Dermis microvascular lymphatic vessel endothelial cell (primary cell): ENCODE data around the gene S1PR2. TPM values are rescaled to one million over a fixed set of nuclear protein-coding genes. Genes with fewer than 3 reads are reported as not detected.
"Not testable (repeated sequence)": the region's sequence is repeated elsewhere in the genome, so short reads cannot be mapped to it uniquely, and the experiment has no call there.

Experiments used
- DNase-seq, 2 donors: peaks; one replicate each; pipeline versions ENCODE4 v3.0.0 to v3.0.0-alpha.2; 2010; ENCODE audit warnings: low read depth in 2 of 2
- total RNA-seq: library from RNA; depleted of rRNA; stranded (reverse); fragments of >200 nt; gene quantifications from 2 replicates; pipeline ENCODE4 v1.2.1, GENCODE V29; 2014

The S1PR2 gene
- total RNA-seq, 1 donor from 2014 or later: 0.39 TPM

DNA sequence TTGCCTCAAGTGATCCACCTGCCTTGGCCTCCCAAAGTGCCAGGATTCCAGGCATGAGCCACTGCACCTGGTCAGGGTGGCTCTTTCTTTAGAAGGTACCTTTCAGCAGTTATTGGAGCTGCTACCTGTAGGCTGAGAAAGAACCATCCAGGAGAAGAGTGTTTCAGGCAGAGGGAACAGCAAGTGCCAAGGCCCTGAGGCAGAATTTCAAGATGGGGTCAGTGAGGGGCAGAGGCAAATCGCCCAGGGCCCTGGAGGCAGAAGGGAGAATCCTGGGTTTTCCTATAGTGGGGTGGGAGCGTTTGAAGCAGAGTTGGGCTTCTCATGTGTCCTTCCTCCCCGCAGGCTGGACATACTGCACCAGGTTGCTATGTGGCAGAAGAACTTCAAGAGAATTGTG lies 23.1 kb upstream of the S1PR2 start:
- DNase-seq: no peak

DNA sequence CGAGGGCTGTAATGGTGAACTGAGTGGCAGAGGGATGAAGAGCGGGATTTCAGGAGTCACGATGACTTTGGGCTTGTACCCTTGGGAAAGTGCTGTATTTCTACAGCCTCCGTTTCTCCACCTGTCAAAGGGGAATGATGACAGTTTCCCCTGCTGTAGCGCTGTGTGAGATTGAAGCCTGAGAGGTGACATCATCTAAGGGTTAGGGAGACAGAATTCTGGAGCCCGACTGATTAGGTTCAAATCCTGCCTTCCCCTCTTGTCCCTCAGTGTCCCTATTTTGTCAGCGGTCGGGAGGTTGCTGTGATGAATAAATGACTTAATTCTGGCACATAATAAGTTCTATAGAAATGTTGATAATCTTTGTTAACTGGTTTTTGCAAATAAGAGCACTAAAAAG lies 21.6 kb upstream of the S1PR2 start:
- DNase-seq: no peak

DNA sequence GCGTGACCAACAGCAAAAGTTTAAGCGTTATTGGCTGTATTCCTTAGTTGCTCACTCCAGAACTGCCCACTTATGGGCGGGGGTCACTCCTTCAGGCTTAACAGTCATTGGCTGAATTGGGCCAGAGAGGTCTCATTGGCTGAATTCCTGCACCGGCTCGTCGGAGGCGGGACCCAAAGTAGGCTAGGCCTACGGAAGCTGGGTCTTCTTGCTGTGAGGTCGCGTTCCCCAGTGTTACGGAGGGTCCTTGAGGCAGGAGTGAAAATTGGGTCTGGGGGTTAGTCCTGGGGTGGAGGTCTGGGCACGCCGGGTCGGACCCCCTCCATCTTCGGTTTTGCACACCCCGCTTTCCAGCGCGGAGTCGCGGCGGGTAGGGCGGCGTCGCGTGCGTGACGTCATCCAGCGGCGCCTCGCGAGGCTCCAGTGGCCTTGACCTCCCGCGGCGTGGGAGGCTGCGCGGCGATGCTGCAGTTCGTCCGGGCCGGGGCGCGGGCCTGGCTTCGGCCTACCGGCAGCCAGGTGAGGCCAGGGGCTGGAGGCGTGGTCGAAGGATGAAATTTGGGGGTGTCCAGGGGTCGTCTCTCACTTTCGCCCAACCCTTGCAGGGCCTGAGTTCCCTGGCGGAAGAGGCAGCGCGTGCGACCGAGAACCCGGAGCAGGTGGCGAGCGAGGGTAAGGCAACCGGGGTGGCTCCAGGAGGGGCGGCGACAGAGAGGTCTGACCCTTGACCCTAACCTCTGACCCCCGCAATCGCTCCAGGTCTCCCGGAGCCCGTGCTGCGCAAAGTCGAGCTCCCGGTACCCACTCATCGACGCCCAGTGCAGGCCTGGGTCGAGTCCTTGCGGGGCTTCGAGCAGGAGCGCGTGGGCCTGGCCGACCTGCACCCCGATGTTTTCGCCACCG lies 20.9 kb upstream of the S1PR2 start, which contains the start of gene MRPL4:
TSS of gene MRPL4 (plus strand) at position 423 of the 903 bp plus-strand sequence. CDS start at position 463, 40 bp downstream.
- peak; percentile 97 to 99 for DNase-seq

DNA sequence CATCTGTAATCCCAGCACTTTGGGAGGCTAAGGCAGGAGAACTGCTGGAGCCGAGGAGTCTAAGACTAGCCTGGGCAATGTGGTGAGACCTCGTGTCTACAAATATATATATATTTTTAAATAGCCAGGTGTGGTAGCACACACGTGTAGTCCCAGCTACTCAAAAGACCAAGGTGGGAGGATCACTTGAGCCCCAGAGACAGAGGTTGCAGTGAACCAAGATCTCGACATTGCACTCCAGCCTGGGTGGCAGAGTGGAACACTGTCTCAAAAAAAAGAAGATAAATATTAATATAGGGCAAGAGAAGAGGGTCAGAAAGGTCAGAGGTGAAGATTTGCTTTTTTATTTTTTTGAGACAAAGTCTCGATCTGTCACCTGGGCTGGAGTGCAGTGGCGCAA lies 15.4 kb upstream of the S1PR2 start:
- DNase-seq: no peak

DNA sequence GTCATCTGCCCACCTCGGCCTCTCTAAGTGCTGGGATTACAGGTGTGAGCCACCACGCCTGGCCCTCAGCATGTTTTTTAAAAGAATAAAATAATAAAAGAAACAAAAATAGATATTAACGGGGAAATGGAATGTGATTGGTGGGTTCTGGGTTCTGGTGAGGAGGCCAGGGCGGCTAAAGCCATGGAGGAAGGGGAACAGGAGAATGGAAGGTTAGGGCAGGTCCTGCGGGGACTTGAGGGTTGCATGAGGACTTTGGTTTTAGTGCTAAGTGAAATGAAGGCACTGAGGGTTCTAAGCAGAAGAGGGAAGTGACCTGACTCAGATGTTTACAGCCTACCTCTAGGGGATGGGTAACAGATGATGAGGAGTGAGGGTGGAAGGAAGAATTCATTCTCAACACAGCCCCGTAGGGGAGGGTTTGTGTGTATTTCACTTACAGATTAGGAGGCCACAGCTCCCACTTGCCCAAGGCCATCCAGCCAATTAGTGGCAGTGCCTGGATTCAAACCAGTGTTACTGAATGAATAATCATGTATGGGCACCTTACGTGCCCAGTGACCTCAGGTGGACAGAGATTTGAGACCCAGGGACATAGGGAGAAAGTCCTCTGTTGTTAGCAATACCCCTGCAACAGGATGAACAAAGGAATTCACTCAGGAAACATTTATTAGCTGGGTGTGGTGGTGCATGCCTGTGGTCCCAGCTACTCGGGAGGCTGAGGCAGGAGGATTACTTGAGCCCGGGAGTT lies 14.2 kb upstream of the S1PR2 start:
- DNase-seq: no peak

DNA sequence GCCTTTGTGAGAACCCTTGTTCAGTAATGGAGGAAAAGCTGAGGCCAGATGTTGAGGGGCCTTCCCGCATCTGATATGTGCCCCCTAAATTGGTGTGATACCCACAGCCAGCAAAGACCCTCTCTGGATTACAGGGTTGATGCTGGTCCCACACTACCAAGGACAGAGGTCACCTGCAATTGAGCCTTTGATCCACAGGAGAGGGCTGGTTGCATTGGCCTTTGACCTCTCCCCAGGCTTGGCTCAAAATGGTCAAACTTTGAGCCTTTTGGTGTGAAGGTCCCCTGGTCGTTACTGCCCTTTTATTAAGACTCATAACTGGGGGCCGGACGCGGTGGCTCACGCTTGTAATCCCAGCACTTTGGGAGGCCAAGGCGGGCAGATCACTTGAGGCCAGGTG lies 12.5 kb upstream of the S1PR2 start:
- no peak for DNase-seq

DNA sequence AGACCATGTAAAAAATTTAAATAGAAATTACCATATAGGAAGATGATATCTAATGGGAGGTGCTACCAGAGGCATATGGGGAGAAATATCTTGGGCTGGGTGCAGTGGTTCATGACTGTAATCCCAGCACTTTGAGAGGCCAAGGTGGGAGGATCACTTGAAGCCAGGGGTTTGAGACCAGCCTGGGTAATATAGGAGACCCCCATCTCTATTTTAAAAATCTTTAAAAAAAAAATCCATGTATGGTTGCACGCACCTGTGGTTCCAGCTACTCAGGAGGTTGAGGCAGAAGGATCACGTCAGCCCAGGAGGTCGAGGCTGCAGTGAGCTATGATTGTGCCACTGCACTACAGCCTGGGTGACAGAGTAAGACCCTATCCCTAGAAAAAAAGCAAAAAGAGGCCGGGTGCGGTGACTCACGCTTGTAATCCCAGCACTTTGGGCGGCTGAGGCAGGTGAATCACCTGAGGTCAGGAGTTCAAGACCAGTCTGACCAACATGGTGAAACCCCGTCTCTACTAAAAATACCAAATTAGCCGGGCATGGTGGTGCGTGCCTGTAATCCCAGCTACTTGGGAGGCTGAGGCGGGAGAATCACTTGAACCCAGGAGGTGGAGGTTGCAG lies 10.8 kb upstream of the S1PR2 start:
- DNase-seq: not testable (repeated sequence)

DNA sequence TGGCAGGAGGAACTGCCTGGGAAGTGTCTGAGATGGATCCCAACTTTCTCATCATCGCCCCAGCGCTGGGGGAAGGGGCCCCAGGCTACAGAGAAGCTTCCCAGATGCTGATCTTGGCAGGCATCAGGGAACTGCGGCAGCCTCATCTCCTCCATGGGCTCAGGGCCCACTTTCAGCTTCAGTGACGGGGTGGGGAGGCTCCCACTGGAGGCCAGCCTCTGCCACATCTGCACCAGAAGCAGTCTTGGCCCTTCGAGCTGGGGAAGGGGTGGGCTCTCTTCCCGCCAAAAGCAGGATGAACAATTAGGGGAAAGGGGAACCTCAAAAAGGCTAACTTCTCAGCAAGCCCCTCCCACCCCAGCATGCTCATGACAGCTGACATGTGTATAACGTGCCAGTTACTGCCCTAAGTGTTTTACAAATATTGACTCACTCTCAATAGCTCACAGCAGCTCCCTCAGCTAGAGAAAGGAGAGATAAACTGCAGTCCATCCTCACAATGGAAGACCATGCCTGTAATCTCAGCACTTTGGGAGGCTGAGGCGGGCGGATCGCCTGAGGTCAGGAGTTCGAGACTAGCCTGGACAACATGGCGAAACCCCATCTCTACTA lies 7.1 kb upstream of the S1PR2 start:
- no peak for DNase-seq

DNA sequence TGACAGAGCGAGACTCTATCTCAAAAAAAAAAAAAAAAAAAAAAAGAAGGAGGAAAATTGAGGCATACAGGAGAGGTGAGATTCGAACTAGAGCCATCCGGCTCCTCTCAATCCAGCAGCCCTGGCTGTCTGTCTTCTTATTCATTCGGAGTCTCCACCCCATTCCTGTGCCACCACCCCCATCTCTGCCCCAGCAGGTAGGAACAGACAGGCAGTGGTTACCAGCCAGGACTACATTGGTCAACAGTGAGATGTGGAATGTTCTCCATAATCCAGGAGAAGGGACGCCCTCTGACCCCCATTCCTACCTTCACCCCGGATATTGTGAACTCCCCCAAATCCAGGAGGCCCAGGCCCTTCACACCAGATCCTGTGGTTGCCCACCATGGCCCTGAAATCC lies 6.6 kb upstream of the S1PR2 start:
- no peak for DNase-seq

DNA sequence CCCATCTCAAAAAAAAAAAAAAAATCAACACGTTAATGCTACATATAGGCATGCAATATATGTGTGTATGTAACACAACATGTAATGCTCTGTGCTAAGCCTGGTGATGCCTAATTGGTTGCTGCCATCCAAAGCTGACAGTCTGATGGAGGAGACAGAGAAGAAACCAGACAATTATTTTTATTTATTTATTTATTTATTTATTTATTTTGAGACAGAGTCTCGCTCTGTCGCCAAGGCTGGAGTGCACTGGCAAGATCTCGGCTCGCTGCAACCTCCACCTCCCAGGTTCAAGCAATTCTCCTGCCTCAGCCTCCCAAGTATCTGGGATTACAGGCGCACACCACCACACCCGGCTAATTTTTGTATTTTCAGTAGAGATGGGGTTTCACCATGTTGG lies 4.3 kb upstream of the S1PR2 start:
- not testable (repeated sequence) for DNase-seq

DNA sequence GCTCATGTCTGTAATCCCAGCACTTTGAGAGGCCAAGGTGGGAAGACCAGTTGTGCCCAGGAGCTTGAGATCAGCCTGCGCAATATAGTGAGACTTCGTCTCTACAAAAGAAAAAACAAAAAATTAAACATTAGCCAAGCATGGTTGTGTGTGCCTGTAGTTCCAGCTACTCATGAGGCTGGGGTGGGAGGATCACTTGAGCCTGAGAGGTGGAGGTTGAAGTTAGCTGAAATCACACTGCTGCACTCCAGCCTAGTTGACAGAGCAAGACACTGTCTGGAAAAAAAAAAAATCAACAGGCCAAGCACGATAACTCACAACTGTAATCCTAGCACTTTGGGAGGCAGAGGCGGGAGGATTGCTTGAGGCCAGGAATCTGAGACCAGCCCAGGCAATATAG lies 3.9 kb upstream of the S1PR2 start:
- no peak for DNase-seq

DNA sequence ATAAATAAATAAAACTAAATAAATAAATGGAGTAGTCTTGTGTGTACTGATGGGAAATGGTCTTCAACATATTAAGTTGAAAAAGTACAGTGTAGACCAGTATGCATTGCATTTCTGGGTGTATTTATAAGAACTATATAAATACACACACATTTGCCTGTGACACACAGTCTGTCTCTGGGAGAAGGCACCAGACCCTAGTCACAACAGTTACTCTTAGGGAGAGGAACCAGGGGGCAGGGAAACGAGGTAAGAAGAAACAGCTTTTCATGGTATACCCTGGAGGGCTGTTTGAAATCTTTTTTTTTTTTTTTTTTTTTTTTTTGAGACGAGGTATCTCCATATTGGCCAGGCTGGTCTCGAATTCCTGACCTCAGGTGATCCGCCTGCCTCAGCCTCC lies 2.8 kb upstream of the S1PR2 start:
- DNase-seq: no peak

DNA sequence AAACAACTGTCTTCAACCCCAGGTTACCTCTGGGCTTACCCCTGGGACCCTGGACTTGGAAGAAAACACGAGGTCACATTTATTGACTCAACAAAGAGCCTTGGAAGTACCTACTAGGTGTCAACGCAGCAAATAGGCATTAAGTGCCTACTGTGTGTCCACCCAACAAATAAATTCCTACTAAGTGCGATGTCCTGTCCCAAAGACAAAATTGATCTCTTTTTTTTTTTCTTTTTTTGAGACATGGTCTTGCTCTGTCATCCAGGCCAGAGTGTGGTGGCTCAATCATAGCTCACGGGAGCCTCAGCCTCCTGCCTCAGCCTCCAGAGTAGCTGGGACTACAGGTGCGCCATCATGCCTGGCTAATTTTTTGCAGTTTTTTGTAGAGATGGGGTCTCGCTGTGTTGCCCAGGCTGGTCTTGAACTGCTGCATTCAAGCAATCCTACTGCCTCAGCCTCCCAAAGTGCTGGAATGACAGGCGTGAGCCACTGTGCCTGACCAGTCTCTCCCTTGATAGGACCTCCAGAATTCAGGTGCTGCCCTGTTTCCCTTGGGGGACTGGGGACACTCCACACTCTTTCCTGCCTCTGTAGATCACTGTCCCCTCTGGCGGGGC lies 589 bp upstream of the S1PR2 start:
- no peak for DNase-seq

DNA sequence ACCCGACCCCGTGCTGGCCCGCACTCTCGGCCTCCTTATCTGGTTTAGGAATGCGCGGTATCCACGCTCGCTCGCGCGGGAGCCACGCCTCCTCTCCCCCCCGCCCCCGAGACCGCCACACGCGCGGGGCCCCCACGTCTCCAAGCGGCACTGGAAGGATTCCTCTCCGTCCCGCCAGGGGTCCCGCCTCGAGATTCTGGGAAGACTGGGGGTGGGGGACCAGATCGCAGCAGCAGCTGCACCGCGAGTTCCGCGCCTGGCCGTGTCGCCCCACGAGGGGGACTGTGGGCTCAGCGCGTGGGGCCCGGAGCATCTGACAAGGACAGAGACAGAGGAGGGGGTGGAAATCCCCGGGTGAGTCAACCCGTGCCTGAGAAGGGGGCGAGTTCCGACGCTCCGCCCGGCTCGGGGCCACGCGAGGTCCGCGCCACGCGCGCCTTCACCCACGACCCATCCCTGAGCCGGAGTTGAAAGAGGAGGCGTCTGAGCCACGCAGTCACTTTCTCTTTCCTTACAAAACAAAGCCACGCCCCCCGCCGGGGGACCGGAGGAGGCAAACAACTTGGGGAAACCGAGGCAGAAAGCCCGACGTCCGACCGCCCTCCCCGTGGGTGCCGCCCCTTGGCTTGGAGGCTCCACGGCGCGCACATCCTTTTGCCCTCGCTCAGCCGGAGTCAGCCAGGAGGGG lies 814 bp downstream of the S1PR2 start:
- peak in 1 of 2 donors; percentile 18 for DNase-seq

DNA sequence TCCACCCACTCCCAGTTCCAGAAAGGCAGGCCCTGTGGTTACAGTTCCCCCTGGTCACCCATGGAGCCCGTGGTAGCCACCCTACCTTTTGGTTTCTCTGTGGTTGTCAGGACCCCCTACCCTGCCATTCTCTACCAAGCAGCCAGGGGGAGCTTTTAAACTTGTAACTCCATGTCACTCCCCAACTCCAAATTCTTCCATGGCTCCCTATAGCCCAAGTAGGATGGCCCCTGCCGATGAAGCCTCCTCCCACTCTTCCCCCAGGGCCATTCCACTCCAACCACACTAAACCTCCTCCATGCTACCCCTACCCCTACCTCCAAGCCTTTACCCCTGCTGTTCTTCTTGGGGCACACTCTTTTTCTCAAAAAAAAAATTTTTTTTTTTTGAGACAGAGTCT lies 2.2 kb downstream of the S1PR2 start:
- peak; percentile 9 to 43 for DNase-seq

DNA sequence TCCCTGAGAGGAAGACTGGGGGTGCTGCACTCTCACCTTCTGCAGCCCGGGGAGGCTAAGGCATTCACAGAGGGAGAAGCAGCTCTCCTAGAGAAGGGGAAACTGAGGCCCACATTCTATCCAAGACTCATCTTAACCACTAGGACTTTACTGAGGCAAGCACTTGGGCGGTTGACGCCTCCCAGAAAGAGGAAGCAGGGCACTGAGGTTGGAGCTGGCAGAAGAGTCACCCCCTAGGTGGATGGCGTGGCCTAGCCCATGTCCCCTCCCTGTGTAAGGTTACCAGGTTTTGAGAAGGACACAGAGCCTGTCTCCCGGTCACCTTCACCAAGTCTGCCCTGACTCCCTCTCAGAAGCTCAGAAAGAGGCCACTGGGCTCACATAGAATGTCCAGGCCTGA lies 2.7 kb downstream of the S1PR2 start:
- DNase-seq: no peak

DNA sequence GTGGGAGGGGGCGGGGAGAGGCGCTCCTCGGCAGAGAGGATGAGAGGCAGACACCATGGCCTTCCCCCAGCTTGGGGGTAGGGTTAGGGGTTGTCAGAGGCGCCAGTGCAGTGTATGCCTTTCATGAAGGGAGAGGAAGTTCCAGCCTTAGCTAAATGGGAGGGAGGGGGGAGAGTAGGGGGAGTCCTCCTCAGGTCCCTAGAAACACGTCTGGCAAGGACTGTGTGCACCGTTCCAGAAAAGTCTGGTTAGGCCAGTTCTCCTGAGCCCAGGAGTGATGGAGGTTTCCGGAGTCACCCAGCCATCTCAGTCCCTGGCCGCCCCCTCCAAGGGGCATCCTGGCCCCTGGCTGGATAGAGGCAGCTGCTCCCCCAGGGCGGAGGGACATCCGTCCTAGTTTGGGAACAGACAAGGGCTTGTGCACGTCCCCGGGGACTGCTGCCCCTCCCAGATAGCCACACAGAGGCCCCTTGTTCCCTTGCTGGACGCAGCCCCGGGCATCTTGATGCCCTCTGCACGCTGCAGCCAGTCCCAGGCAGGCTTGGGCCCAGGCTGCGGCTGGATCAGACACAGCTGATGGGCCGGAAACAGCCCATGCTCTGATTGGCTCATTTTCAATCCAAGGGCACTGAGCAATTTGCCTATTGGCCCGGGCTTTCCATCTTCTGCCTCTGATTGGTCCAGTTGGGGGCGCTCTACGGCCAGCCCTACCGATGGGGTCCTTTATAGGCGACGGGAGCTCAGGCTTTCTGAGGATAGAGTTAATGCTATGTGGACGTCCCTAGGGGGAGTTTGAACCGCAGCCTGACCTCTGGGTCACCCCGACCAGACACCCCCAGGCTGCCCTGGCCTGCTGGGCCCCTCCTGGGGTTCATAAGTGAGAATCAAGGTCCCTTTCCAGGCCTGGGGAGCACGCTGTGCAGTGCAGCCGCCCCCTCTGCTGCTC lies 3.8 kb downstream of the S1PR2 start:
- DNase-seq: no peak

DNA sequence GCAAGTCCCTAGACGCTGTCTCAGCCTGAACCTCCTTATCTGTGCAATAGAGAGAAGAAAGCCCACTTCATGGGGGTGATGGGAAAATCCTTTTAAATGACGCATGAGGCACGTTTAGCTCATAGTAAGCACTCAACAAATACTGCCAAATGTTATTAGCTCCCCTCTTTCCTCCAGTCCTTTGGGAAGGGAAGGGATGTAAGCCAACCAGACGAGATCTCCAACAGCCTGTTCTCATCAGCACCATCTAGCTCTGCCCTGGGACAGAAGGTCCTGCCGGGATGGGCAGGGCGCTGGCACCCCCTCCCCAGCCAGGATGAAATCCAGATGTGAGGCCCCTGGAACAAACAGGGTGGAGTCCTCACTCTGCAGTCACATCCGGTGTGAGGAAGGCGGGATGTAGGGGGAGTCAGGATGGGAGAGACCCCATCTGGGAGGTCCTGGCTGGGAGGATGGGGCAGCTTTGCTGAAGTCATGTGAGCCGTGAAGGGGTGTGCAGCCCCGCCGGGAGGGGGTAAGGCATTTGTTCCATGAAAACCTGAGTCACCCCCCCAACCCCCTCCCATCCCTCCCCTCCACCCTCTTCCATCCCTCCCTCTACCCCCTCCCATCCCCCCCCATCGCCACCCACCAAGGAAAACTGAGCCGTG lies 4.6 kb downstream of the S1PR2 start:
- DNase-seq: no peak

DNA sequence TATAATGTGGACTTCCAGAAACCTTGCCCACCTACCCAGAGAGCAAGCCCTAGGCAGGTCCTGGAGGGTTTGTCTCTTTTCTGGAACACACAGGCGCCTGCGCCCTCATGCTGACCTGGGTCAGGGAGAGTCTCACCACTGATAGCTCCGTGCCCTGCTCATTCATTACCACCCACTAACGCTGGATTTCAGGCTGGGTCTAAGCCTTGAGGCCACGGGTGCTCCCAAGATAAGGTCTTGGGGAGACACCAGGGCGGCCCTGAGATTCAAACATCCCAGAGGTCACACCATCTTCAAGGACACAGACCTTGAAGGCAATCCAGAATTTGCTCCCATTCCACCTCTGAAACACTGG lies 5.1 kb downstream of the S1PR2 start:
- DNase-seq: no peak
